Hematopoietic multipotent progenitor cell treated with erythropoietin and hydrocortisone succinate and interleukin-3 and kit ligand, for 8 days (in vitro differentiated cells): Measurements from ENCODE around the gene PLA2G4A.

Experiments
- DNase-seq: peaks from one replicate; pipeline ENCODE4 v3.0.0-alpha.2; 2015

PLA2G4A gene

DNA sequence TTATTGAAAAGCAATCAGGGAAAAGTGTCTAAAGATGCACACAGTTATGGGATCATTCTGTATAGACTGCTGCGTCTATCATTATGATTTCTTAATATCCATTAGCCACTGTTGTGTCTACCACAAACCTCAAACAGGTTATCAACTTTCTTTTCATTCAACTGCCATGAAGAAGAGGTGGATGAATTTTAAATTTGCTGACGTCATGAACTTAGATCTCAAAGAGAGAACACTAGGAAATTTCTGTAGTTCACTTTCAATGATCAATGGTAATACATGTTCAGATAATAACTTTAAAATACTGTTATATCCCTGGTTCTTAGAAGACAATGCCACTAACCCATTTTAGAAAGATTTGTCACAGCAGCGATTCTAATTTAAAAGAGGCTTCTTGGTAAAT is 6.7 kb downstream of the PLA2G4A start:
- no peak for DNase-seq

DNA sequence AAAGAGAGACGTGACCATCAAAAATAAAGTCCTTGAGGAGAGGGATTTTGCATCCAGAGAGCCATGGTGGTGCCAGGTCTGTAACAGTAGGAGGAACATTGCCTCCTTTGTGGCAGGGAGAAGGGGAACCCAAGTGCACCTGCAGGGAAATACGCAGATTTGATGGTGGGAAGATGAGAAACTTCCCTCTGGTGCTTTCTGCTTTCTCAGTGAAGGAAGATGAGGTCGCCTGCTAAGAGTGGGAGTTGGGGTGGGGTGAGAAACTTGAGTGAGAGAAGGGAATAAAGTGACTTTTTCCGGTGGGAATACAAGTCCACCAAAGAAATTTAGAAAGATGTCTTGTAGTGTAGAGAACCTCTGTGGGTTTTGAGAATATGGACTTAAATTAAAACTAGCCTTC is 9.1 kb downstream of the PLA2G4A start:
- no peak for DNase-seq

DNA sequence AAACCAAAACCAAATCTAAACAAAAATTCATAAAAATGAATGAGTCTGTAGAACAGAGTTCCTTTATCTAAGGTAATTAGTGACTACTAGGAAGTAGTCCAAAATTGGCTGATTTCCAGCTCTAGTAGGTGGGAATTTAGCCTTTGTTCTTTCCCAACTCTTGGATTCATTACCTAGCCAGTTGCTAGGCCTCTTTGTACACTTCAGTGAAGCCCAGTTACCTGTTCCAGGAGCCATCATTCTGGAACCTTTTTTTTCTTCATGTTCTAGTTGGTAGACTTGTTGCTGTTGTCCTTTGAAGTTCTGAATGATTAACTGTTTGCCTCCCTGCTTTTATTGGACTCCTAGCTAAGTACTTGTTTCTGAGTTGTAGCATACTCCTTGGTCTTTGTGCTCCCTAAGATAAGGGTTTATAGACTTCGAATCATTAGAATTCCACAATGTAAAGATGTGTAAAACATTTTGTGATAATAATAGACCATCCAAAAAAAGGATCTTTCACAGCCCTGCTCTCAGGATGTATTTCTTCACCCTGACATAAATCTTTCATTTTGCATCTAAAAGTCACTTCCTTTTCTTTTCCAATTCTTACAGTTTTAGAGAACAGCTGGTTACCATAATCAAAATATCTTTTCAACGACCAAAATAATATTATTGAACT is 9.8 kb downstream of the PLA2G4A start:
- no peak for DNase-seq

DNA sequence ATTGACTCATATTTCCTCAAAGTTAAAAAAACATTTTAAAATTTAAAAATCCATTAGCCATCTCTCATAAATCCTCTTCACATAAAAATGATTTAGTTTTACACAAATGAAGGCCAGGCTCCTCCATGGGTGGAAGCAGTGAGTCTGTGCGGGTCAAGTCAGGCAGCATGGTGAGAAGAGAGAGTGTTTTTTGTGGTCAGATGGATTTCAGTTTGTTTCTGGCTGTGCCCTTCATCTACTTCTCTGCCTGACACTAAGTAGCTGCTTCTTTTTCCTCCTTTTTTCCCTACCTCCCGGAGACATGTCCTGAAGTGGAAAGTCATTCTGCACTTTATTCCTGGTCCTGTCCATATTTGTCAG is 10.3 kb downstream of the PLA2G4A start:
- no peak for DNase-seq

DNA sequence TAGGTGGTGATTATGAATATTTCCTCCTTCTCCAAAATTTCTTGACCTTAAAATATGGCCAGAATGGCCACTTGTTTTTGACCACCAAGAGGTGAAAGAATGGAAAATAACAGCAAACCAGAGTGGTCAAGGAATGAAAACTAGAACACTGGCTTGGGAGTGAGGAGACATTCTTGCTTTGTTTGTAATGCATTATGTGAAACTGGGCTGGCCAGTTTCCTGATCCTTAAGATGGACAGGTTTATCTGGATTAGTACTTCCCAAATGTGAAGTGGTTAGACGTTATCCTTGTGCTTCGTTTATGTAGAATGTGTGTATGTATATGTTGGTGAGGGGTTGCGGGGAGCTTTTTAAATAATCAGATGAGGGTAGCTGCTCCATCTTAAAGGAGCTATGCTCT is 12.8 kb downstream of the PLA2G4A start:
- DNase-seq, result no peak

DNA sequence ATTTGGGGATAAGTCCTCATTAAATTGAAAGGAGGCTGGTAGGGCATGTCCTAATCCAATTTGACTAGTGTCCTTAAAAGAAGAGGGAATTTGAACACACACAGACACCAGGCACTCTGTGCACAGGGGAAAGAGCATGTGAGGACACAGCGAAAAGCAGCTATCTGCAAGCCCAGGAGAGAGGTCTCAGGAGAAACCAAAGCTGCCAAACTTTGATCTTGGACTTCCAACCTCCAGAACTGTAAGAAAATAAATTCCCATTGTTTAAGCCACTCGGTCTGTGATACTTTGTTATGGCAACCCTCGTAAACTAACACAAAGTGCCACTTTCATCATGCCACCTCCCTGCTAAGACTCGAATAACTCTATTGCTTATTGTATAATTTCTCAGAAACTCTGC is 13.8 kb downstream of the PLA2G4A start:
- no peak for DNase-seq

DNA sequence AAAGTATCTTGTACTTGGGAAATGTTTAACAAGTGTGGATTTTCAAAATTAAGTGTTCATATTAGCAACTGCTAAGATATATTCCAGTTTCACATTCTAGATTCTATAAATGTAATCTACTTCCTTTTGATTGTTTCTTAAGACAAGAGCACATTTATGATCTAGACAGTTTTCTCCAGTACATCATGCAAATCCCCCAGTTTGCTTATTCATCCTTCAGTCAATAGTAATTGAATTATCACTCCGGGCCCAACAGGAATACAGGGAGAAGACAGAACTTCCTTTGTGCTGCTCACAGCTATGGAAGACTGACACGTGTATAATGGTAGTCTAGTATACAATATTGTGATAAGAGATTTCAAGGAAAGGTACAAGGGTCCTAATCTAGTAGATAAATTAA is 14.5 kb downstream of the PLA2G4A start:
- DNase-seq, result no peak

DNA sequence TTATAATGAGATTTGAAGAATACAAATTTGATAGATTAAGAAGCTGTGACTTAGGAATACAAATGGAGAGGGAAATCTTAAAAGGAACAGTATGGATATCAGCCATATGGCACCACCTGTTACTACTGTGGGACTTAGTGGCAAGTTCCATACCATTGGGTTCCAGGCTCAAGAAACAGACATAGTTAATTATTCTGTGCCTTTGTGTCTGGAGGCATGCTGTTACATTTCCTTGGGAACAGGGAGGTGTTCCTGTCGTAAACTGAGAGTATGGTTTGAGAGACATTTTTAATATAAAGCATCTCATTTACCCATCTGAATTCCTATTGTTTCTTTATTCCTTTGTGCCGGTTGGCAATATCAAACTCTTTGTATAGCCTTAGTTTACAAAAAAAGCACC is 15.2 kb downstream of the PLA2G4A start:
- no peak for DNase-seq

DNA sequence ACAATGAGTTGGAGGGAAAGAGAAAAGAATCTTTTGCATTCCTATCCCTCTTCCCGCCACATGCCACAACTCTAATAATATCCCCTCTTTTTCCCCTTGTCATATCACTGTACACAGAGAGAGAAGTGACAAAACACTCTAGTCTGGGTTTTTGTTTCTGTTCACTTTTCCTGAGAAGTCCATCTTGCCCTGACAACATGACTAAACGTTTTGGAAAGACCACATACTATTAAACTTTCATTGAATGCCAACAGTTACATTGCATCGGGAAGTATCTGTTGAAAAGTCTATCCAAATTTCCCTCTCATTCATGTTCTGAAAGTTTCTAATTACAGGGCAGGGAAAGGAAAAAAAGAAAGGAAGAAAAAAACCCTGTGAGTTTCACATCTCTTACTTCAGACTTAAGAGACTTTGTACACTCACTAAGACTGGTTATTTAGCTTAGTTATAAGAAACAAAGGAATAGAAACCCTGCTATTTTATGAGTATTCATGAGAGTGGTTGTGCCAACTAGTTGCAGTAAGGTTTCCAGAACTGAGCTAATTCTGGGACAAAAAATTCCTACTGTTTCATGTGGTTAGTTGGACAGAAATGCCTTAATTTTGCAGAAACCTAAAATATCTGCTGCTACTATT is 16.9 kb downstream of the PLA2G4A start:
- DNase-seq, result no peak

DNA sequence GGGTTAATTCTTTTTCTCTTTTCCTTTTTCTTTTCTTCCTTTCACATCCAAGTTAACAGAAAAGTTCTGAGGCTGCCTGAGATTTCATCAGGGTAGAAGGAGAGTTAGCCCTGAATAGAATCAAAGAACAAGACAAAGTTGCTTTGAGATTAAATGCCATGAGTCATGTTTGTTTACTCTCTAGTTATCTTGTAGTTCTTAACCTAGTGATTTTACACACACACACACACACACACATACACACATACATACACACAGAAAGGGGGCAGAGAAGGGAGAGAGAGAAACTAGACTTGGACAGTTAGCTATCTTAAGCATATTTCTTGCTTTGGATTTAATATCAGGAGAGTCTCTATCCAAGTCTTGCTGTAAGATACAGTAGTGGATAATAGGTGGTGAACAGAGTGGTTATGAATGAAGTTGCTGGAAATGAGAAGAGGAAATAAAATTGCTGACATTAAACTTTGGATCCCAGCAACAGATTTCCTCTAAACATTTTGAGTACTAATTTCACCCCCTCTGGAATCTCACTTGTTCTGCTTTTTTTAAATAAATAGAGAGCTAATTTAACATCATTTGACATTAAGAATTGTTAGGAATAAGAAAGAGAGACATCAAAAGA is 19.9 kb downstream of the PLA2G4A start:
- no peak for DNase-seq

DNA sequence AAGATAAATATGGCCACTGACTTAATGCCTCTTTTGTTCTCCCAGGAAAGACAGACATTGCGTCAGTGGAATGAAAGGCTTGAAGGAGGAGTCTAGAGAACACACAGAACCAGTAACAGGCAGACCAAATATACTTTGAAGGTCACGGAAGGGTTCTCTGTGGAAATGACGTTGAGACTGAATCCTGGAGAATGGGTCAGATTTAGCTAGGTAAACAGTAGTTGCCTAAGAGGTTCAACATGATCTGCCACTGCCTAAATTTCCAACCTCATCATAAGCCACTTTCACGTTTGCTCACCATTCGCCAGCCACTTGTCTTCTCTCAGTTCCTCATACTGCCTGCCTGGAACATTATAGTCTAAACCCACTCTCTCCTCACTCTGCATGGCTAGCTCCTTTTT is 20.5 kb downstream of the PLA2G4A start:
- no peak for DNase-seq

DNA sequence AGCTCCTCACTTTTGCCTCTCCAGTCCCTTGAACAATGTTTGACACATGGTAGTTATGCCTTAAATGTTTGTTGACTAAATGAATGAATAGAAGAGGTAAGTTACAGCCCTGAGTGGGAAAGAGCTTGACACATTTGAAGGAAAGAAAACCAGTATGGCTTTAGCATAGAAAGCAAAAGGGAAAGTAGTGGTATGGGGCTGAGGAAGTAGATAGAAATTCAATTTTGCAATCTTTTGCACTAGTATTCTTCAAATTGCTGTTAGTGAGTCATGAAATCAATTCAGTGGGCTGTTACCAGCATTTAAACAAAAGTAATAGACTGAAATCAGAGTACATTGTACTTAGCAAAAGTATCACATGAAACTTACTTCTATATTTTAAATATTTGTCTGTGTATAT is 21.1 kb downstream of the PLA2G4A start:
- DNase-seq, result no peak

DNA sequence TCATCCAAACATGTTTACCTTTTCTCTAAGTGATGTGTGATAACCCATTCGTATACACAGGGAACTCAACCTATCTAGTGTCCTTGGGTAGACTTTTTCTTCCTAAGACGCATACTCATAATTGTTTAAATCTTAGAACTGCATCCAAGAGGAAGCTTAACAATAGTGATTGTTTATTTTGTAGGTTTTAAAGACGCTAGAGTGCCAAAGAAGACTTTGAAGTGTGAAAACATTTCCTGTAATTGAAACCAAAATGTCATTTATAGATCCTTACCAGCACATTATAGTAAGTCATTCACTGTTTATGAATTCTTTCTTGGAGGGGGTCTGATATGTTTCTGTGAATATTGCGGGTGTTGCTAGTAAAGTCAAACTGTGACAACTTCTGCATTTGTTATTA is 25.4 kb downstream of the PLA2G4A start:
- no peak for DNase-seq

DNA sequence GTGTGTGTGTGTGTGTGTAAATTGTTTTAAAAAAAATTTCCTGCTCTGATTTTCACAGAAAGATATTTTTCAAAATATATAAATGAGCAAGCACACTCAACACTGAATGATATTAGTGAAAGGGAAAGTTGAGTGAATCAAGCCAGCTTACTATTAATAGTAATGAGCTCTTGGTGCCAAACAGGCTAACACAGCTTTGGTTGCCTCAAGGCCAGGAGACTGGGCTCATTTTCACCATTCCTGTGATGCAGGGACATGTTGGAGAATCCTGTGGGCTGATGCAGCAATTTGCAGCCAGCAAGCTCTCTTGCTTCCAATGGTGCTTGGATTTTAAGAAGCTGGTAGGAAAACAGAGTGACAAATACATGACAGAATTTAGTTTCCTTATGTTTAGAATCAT is 30.2 kb downstream of the PLA2G4A start:
- no peak for DNase-seq

DNA sequence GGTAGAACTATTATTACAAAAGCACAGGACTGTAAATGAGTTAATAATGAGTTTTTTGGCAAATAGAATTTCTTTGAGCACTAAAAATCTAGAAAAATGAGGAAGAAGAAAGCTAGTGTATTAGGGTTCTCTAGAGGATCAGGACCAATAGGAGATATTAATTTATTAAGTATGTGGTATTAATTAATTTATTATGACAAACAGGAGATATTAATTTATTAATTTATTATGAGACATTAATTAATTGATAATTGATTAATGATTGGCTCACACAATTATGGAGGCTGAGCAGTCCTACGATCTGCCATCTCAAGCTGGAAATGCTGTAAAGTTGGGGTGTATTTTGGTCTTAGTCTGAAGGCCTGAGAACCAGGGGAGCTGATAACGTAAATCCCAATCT is 31.2 kb downstream of the PLA2G4A start:
- DNase-seq, result no peak

DNA sequence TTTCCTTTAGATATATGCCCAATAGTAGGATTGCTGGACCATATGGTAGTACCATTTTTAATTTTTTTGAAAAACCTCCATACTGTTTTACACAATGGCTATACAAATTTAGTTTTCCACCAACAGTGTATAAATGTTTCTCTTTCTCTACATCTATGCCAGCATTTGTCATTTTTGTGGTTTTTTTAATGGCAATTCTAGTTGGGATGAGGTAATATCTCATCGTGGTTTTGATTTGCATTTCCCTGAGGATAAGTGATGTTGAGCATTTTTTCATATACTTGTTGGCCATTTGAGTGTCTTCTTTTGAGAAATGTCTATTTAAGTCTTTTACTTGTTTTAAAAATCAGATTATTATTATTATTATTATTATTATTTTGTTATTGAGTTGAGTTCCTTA is 35.5 kb downstream of the PLA2G4A start:
- DNase-seq, result no peak

DNA sequence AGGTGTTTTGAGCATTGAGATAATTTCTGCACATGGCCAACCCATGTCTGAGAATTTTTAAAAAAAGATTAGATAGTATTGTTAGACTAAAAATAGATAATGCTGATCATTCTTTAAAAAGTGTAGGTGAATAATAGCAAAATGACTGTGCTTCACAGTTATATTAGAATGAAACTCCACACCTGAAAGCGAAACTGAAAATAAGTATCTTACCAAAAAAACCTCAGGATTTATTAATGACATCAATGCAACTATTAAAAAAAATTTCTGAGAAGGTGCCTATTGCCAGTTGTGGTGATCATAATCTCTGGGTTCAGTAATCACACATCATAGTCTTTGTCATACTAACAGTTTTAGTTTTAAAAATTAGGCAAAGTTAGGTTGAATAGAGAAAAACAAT is 36.5 kb downstream of the PLA2G4A start:
- DNase-seq, result no peak

DNA sequence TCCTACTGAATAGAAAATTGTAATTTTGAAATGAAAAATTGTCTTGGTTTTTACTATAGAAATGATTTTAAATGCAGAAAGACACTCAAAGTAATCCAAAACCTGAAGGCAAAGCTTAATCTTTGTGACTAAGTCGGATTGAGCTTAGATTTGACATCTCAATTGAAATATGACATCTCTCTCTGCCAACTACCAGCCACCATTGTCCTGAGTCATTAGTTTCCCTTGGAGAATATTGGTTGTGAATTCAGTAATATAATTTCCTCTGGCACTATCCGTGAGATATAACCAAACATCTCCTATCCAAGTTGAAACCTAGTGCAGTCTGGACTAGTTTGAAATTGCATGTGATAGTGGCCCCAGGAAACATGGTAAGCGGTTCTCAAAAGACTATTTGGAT is 37.1 kb downstream of the PLA2G4A start:
- no peak for DNase-seq

DNA sequence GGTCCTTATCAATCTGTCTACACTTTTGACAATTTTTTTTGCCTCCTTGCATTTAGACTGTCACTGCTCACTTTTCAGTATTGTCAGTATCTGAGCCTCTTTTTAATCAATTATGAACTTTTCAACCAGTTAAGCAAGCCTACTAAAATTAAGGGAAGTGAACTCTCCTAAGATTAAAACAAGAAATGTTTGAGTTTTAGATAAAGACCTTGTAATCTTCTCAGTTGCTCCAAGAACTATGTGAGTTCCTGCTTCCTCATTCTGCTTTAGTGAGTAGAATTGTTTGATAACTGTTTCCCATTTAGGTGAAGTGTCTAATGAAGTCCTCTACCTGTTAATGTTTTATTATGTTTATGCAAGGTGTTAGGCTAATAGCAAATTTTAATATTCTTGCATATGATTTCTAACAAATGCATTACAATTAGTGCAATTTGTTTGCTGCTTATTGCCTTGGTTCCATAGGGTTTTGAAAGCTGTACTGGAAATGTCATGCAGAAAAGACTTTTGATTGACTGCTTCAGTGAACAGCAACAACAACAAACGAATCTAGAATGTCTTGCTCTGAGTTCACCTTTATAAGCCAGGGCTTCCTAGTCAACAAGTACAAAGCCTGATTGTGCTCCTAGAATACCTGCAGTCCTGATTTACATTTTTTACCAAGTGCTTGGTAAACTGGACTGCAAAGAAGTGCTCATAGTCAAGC is 40.9 kb downstream of the PLA2G4A start:
- DNase-seq, result no peak

DNA sequence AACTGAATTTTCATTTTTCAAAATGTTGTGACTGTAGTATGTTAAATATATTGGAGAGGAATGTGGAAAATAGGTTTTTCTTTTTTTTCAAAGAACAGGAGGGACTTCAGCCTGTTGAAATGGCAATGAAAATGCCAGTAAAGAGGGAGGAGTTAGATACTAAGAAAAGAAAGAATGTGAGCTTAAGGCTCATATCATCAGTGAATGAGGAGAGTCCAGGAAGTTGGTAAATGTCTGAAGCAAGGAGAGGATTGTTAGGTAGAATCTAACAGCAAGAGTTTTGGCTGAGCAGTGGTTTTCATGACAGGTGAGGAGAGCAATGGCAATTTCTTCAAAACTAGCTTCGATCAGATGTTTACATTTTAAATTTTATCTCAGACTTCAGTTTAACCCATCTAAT is 43.0 kb downstream of the PLA2G4A start:
- DNase-seq, result no peak

DNA sequence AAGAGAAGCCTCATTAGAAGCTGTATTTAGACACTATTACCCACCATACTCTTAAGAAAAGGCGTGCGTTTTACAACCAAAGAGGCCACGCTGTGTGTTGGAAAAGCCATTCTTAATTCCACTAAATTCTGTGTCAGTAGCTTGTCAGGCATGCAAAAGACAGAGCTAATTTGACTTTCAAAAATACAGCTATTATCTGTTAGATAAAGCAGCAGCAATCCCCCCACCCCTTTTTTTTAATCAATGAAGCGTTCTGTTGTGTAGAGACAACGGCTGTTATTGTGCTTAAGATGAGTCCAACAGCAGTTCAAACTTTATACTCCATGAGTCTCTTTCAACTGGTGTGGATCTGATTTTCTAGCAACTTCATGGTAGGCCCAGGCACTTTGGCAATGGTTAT is 43.5 kb downstream of the PLA2G4A start:
- DNase-seq, result no peak

DNA sequence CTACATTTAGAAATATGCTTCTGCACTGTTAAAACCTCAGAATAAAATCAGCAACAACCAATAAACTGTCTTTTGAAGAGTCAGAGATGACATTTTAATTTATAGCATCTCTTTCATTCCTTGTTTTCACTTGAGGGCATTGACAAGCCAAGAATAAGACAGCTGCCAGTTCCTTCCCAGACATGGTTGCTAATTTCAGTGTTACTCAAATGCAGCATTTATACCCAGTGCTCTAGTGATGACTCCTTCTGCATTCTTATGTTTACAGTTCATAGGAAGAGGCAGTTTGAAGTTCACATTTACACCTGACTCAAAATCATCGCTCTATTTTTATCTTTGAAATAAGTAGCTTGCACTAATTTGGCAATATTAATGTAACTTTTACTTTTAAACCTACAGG is 44.9 kb downstream of the PLA2G4A start:
- no peak for DNase-seq

DNA sequence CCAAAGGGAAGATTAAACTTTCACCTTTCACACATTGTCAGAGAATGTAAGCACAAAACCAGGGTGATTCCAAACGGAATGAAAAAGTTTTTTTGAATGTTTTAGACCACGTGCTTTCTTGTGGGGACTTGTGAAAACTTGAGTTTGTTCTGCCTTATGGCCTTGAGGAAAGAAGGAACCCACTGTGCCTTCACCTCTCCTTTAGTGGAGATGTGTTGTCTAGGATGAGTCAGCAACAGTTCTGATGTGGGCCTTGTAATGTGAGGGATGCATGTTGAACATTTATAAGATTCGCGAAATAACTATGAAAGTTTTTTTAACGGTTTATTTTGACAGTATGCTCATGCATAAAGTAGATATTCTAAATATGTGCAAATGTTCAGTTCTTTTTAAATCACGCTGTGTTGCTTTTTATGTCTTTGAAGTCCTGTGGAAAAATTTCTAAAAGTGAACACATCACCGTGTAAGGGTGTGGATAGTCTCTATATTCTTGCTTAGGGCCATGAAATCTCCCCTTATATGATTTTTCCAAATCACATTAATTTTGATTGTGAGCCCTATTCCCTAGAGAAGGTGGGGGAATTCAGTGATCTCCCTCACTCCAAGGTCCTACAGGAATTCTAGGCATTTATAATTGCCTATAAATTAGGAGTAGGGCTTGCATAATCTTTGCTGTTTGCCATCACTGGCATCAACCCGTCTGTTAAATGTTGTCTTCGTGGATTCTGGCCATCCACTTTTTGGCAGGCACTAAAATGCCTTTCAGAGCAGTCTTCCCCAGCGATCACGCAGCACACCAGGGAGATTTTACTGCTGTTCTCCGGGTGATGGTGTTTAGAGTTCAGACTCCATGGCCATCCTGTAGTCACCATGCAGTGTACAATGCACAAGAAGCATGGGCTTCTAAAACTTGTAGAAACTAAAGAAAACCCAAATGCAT is 47.4 kb downstream of the PLA2G4A start:
- DNase-seq, result no peak
